ENCODE data around the gene MFAP2. TPM values are rescaled to one million over a fixed set of nuclear protein-coding genes. Genes with fewer than 3 reads are reported as not detected.

Gene MFAP2
- total RNA-seq, 1 experiment from 2014 or later, result 22.7 TPM

DNA sequence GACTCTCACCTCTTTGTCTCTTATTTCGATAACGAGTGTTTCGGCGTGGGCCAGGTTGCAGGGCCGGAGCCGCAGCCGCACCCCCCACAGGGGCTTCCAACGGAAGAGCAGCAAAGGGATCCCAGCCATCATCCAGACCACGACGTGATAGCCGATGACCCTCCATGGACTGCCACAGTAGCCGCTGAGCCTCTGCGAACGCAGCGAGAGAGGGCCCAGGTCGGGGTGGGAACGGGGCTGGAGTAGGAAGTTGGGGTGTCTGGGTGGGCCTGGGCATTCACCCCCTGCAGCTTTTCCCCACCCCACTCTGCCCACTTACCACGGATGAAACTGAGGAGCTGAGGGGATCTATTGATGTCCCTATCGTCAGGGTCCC lies 24.9 kb upstream of the MFAP2 start:
- CTCF ChIA-PET, result no interaction called here
- intact Hi-C loops (cut with micrococcal nuclease; ENCODE audit: unreplicated experiment), result no loop called here

DNA sequence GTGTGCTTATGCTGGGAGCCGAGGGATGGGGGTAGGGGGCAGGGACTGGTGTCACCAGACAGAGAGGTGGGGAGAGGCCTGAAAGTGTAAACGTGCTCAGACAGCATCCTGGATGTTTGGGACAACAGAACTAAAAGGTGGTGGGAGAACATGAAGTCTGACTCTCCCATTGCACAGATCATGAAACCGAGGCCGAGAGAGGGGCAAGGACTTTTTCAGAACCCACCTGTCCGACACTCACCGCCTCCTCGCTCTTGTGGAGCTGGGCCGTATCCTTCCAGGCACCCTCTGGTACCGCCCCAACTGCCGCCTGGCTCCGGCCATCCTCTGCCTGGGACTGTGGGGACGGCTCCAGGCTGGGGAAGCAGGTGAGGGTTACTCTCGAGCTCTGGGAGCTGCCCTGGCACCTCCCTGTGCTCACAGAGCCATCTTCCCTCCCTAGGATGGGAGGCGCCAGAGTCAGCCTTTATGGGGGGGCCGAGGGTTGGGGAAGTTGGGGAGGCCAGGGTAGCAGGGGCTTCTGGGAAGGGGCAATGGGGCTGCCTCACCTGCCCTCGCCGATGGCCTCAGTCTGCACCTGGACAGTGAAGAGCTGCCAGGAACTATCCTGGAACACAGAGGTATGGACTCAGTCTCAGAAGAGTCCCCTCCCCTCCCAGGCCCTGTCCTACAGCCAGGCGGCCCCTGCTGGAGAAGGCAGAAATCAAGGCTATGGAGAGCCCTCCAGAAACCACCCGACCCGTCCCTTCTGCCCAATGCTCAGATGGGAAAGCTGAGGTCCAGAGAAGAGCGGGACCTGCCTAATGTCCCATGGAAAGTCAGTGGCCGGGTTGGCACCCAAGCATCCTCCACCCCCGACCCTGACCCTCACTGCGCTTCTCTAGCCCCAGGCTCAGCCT lies 24.3 kb upstream of the MFAP2 start:
- no peaks in the 10 kb centered on the region for H3K9me3 ChIP-seq
- intact Hi-C loops (cut with micrococcal nuclease; ENCODE audit: unreplicated experiment), result no loop called here
- no TSS peak for BruUV-seq (replicated peaks)
- no peaks in the 10 kb centered on the region for H3K4me1 ChIP-seq
- CTCF ChIA-PET, result no interaction called here
- Mint-ChIP-seq H3K4me3 (ENCODE audit: unreplicated experiment) (no peak overlapping the region), H3K36me3 (ENCODE audit: insufficient read depth, unreplicated experiment) (peaks cover 2% of the 10 kb centered on the region), H3K27ac (ENCODE audit: unreplicated experiment) (no peak overlapping the region), H3K27me3 (ENCODE audit: insufficient read depth, unreplicated experiment) (no peaks in the 10 kb centered on the region), H3K9me3 (ENCODE audit: unreplicated experiment) (no peaks in the 10 kb centered on the region), H3K4me1 (ENCODE audit: low read depth, unreplicated experiment) (no peaks in the 10 kb centered on the region)
- TF ChIP-seq, protein P1, sequence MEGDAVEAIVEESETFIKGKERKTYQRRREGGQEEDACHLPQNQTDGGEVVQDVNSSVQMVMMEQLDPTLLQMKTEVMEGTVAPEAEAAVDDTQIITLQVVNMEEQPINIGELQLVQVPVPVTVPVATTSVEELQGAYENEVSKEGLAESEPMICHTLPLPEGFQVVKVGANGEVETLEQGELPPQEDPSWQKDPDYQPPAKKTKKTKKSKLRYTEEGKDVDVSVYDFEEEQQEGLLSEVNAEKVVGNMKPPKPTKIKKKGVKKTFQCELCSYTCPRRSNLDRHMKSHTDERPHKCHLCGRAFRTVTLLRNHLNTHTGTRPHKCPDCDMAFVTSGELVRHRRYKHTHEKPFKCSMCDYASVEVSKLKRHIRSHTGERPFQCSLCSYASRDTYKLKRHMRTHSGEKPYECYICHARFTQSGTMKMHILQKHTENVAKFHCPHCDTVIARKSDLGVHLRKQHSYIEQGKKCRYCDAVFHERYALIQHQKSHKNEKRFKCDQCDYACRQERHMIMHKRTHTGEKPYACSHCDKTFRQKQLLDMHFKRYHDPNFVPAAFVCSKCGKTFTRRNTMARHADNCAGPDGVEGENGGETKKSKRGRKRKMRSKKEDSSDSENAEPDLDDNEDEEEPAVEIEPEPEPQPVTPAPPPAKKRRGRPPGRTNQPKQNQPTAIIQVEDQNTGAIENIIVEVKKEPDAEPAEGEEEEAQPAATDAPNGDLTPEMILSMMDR (IDR thresholded peaks at IDR 0.05; ENCODE audit: insufficient read depth in 1 of 2, low read depth in 1 of 2, low read length in 1 of 2, severe bottlenecking in 1 of 2, unreplicated experiment in 1 of 2), result no peak
- POLR2A ChIA-PET, result no interaction called here
- no peak for DNase-seq
- no peaks in the 10 kb centered on the region for H3K27me3 ChIP-seq (replicated peaks; ENCODE audit: control insufficient read depth, insufficient read depth, low read length)
- H3K36me3 ChIP-seq (ENCODE audit: control insufficient read depth, insufficient read depth, low read length), result no peaks in the 10 kb centered on the region
- H3K4me3 ChIP-seq (ENCODE audit: low read depth, low read length), result no peak overlapping the region

More for the DNA sequence above, 24.9 kb upstream of the MFAP2 start:
- Histone ChIP-seq H3K27me3 (replicated peaks; ENCODE audit: control insufficient read depth, insufficient read depth, low read length) (no peaks in the 10 kb centered on the region), H3K4me3 (ENCODE audit: low read depth, low read length) (no peak overlapping the region), H3K4me1 (no peaks in the 10 kb centered on the region), H3K36me3 (ENCODE audit: control insufficient read depth, insufficient read depth, low read length) (no peaks in the 10 kb centered on the region), H3K9me3 (no peaks in the 10 kb centered on the region)
- Mint-ChIP-seq H3K36me3 (ENCODE audit: insufficient read depth, unreplicated experiment) (no peaks in the 10 kb centered on the region), H3K27ac (ENCODE audit: unreplicated experiment) (no peak overlapping the region), H3K4me1 (ENCODE audit: low read depth, unreplicated experiment) (no peaks in the 10 kb centered on the region), H3K9me3 (ENCODE audit: unreplicated experiment) (no peaks in the 10 kb centered on the region), H3K4me3 (ENCODE audit: unreplicated experiment) (no peak overlapping the region), H3K27me3 (ENCODE audit: insufficient read depth, unreplicated experiment) (no peaks in the 10 kb centered on the region)
- no TSS peak for BruUV-seq (replicated peaks)
- no peak for DNase-seq
- POLR2A ChIA-PET, result no interaction called here
- TF ChIP-seq, protein P1 (IDR thresholded peaks at IDR 0.05; ENCODE audit: insufficient read depth in 1 of 2, low read depth in 1 of 2, low read length in 1 of 2, severe bottlenecking in 1 of 2, unreplicated experiment in 1 of 2), result no peak

DNA sequence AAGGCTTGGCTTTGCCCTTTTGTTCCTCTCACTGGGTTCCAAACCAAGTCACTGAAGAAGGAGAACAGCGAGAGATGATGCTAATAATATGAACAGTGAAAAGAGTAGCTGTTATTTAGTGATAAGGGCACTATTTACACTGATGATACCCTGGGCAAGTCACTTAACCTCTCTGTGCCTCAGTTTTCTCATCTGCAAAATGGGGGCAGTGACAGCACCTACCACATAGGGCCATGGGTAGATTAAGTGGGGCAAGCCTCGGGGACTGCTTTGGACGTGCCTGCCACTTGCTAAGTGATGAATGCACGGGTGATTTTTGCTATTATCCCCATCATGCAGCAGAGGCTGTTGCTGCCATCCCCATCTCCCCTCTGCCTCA lies 22.1 kb upstream of the MFAP2 start:
- peaks cover 9% of the 10 kb centered on the region for H3K36me3 Mint-ChIP-seq (ENCODE audit: insufficient read depth, unreplicated experiment)
- no TSS peak for BruUV-seq (replicated peaks)
- DNase-seq, result no peak
- ChIA-PET POLR2A (no interaction called here), CTCF (no interaction called here)
- H3K4me1 Mint-ChIP-seq (ENCODE audit: low read depth, unreplicated experiment), result no peaks in the 10 kb centered on the region
- no peaks in the 10 kb centered on the region for H3K9me3 Mint-ChIP-seq (ENCODE audit: unreplicated experiment)
- intact Hi-C loops (cut with micrococcal nuclease; ENCODE audit: unreplicated experiment), result no loop called here
- no peaks in the 10 kb centered on the region for H3K9me3 ChIP-seq
- H3K36me3 ChIP-seq (ENCODE audit: control insufficient read depth, insufficient read depth, low read length), result no peaks in the 10 kb centered on the region
- H3K27ac Mint-ChIP-seq (ENCODE audit: unreplicated experiment), result no peak overlapping the region
- TF ChIP-seq, protein P1 (IDR thresholded peaks at IDR 0.05; ENCODE audit: insufficient read depth in 1 of 2, low read depth in 1 of 2, low read length in 1 of 2, severe bottlenecking in 1 of 2, unreplicated experiment in 1 of 2), result no peak
- H3K4me3 ChIP-seq (ENCODE audit: low read depth, low read length), result no peak overlapping the region
- H3K4me3 Mint-ChIP-seq (ENCODE audit: unreplicated experiment), result no peak overlapping the region
- H3K4me1 ChIP-seq, result no peaks in the 10 kb centered on the region
- no peaks in the 10 kb centered on the region for H3K27me3 Mint-ChIP-seq (ENCODE audit: insufficient read depth, unreplicated experiment)
- no peaks in the 10 kb centered on the region for H3K27me3 ChIP-seq (replicated peaks; ENCODE audit: control insufficient read depth, insufficient read depth, low read length)
